Measurements from ENCODE around the gene TUNAR. TPM values are rescaled to one million over a fixed set of nuclear protein-coding genes. Genes with fewer than 3 reads are reported as not detected.

Gene TUNAR
- not detected for total RNA-seq
- long read RNA-seq, donor 1, result 0 reads
- long read RNA-seq, donor 2, result 0 reads

GRCh38 chr14:95876761-95877538 lies at the start of gene TUNAR:
Gene TUNAR, plus strand, starts transcription at chr14:95876832.
- no peak for DNase-seq (ENCODE audit: low spot score)
- intact Hi-C loops (cut with DNase I), result no loop called here

GRCh38 chr14:95828649-95829265 lies 47.9 kb upstream of the TUNAR start:
- intact Hi-C loops (cut with DNase I), result no loop called here
- no peak for DNase-seq (ENCODE audit: low spot score)

DNA sequence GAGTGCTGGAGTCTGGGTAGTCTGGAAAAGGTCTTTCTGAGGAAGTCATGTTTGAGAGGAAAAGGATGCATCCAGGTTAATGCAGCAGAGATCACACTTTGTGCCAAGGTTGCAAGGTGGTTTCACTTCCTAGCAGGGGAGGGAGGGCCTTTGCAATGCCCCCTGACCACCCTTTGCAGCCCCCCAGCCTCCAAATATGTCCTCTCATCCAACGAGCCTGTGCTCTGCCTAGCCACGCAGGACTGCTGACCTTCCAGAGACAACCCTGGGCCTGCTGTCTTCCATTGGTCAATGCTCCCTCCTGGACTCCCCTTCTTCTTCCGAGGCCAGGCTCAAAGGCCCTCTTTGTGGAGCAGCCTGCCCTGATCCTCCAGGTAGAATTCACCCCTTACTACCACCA lies 47.3 kb upstream of the TUNAR start:
- no peak for DNase-seq (ENCODE audit: low spot score)
- intact Hi-C loops (cut with DNase I), result no loop called here

- intact Hi-C loops (cut with DNase I), result no loop called here
- DNase-seq (ENCODE audit: low spot score), result no peak
Measured at GRCh38 chr14:95830386-95830785, 46.2 kb upstream of the TUNAR start.

GRCh38 chr14:95831041-95831440 lies 45.6 kb upstream of the TUNAR start:
- no peak for DNase-seq (ENCODE audit: low spot score)
- intact Hi-C loops (cut with DNase I), result no loop called here

DNA sequence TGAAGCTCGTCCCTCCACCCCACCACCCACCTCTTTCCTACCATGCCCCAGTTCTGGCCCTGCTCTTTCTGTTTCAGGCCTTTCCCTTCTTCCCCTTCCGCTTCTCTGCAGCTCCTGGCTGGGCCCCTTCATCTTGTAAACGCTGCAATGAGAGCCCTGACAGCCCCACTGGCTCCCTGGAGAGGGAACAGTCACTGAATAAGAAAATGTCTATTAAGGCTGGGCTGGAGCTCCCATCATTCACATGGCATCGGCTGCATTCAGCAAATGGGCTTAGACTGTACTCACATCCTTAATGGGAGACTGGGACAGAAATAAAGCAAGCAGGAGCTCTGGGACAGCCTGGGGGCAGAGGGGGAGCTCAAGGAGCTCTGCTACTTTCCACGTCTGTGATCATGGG lies 45.2 kb upstream of the TUNAR start:
- intact Hi-C loops (cut with DNase I), result no loop called here
- no peak for DNase-seq (ENCODE audit: low spot score)

- intact Hi-C loops (cut with DNase I), result no loop called here
- no peak for DNase-seq (ENCODE audit: low spot score)
Measured at GRCh38 chr14:95832012-95832411, 44.6 kb upstream of the TUNAR start.

GRCh38 chr14:95833429-95833828 lies 43.2 kb upstream of the TUNAR start:
- no peak for DNase-seq (ENCODE audit: low spot score)
- intact Hi-C loops (cut with DNase I), result no loop called here

- DNase-seq (ENCODE audit: low spot score), result no peak
- intact Hi-C loops (cut with DNase I), result no loop called here
Measured at GRCh38 chr14:95834496-95834895, 42.1 kb upstream of the TUNAR start.

- intact Hi-C loops (cut with DNase I), result no loop called here
- DNase-seq (ENCODE audit: low spot score), result no peak
Measured at GRCh38 chr14:95835121-95835730, 41.4 kb upstream of the TUNAR start.

- DNase-seq (ENCODE audit: low spot score), result no peak
- intact Hi-C loops (cut with DNase I), result no loop called here
Measured at GRCh38 chr14:95838862-95839261, 37.8 kb upstream of the TUNAR start.

DNA sequence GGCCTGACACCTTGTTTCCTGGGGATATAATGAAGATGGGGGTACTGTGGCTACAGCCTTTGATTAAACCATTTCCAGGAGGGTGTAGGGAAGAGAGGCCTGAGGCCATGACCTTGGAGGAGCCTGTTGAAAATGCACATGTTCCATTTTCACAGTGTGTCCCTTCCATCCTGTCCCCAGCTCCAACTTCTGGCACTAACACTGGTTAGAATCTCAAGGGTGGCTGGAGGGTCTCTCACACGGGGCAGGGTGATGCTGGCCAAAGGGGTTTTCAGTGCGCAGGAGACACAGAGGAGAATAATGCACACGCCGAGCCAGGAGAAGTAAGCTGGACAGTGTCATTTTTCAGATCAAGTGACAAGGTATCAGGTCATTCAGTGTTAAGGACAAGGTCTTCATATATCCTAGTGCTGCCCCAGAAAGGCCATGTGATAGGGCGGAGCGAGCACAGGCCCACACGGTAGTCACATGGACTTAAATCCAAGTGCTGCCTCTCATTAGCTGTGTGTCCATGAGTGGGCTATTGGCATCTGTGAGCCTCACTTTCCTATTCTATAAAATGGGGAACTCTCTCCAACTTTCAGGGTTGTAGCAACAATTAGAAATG lies 36.4 kb upstream of the TUNAR start:
- intact Hi-C loops (cut with DNase I), result loop anchor here in 1 of 2 donors (10.0 kb wide), 1 partner anchor 1035 kb away; no protein-coding TSS in a partner anchor
- DNase-seq (ENCODE audit: low spot score), result no peak

GRCh38 chr14:95841668-95842067 lies 35.0 kb upstream of the TUNAR start:
- DNase-seq (ENCODE audit: low spot score), result no peak

GRCh38 chr14:95849761-95850160 lies 26.9 kb upstream of the TUNAR start:
- DNase-seq (ENCODE audit: low spot score), result no peak

More at GRCh38 chr14:95841668-95842067, 35.0 kb upstream of the TUNAR start:
- intact Hi-C loops (cut with DNase I), result loop anchor here in 1 of 2 donors (10.0 kb wide), 1 partner anchor 1037 kb away; no protein-coding TSS in a partner anchor

DNA sequence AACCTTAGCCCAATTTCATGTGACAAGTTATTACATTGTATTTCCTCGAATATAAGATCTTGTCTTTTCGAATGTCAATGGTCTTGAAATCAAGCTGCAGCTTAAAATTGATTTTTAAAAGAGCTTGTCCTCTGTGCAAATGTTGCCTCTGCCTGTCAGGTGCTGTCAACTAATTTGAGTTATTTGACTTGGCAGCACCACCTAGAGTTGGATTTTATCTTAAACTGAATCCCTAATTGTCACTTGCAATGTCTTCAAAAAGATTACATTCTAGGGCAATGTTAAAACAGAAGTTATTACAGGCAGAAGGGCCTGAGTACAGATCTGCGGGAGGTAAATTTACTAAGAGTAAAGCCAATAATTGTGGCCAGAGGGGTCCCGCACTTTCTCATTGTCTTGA lies 26.2 kb upstream of the TUNAR start:
- intact Hi-C loops (cut with DNase I), result loop anchor here in 1 of 2 donors (2.0 kb wide), 1 partner anchor 162 kb away; no protein-coding TSS in a partner anchor
- no peak for DNase-seq (ENCODE audit: low spot score)

More at GRCh38 chr14:95849761-95850160, 26.9 kb upstream of the TUNAR start:
- intact Hi-C loops (cut with DNase I), result loop anchor here in 1 of 2 donors (2.0 to 10.0 kb wide), 2 partner anchors 161 to 1045 kb away; no protein-coding TSS in a partner anchor

DNA sequence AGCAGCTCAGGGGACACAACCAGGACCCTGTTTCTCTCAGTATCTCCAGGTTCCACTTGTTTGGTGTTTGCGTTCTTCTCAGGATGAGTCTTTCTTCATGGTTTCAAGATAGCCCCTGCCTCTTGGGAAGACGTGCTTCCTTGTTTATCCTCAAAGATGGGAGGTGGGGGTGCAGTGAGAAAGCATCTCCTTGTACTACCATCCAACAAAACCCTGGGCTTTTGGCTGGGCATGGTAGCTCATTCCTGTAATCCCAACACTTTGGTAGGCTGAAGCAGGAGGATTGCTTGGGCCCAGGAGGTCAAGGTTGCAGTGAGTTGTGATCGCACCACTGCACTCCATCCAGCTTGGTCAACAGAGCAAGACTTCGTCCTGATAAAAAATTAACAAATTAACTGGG lies 21.0 kb upstream of the TUNAR start:
- intact Hi-C loops (cut with DNase I), result no loop called here
- DNase-seq (ENCODE audit: low spot score), result no peak

GRCh38 chr14:95857275-95857674 lies 19.4 kb upstream of the TUNAR start:
- no peak for DNase-seq (ENCODE audit: low spot score)
- intact Hi-C loops (cut with DNase I), result no loop called here

DNA sequence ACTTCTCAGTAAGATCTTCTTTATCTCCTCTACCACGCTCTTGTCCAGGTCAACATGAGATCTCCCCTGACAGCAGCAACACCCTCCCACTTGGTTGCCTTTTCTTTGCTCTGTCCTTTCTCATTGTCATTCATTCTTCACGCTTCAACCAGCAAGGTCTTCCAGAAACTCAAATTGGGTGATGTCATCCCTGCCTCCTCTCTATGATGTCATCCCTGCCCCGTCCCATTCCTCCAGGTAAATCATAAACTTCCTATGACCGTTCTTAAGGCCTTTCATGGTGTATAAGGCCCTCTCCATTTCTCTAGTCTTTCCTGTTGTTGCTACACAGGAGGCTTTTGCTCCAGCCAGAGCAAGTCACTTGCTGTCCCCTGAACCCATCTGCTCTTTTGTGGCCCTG lies 17.7 kb upstream of the TUNAR start:
- DNase-seq (ENCODE audit: low spot score), result no peak
- intact Hi-C loops (cut with DNase I), result no loop called here

GRCh38 chr14:95862243-95862642 lies 14.4 kb upstream of the TUNAR start:
- intact Hi-C loops (cut with DNase I), result no loop called here
- DNase-seq (ENCODE audit: low spot score), result no peak

DNA sequence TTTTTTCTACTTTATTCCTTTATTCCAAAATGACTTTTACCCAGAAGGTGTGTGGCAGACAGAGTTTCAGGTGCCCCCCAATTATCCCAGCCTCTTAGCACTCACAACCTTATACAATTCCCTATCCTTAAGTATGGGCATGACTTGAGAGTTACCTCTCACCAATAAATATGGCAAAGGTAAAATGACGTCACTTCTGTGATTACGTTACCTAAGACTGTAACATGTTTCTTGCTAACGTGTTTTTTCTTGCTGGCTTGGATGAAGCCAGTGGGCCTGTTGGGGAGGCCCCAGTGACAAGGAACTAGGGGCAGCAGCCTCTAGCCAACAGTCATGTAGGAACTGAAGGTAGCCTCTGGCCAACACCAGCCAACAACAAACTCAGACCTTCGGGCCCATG lies 13.3 kb upstream of the TUNAR start:
- intact Hi-C loops (cut with DNase I), result no loop called here
- DNase-seq (ENCODE audit: low spot score), result no peak
